Measurements from ENCODE around the gene POLE3.
A peak's percentile ranks its signal among the peaks of the same experiment; 100 is the strongest.
"Not testable (repeated sequence)": the region's sequence is repeated elsewhere in the genome, so short reads cannot be mapped to it uniquely, and the experiment has no call there.

The POLE3 gene

GRCh38 chr9:113401027-113401792, 9.3 kb downstream of the POLE3 start, which contains the start of gene ALAD:
TSS of gene ALAD (minus strand) at chr9:113401284. CDS start at chr9:113393559, 7,725 bp downstream.
- peak; percentile 100 for DNase-seq

GRCh38 chr9:113399646-113400200, 10.8 kb downstream of the POLE3 start:
- no peak for DNase-seq

- no peak for DNase-seq
Observed at GRCh38 chr9:113398796-113399195, 11.7 kb downstream of the POLE3 start.

GRCh38 chr9:113397203-113397631, 13.3 kb downstream of the POLE3 start:
- DNase-seq = no peak

- DNase-seq = no peak
Observed at GRCh38 chr9:113395000-113395861, 15.2 kb downstream of the POLE3 start.

- DNase-seq = no peak
Observed at GRCh38 chr9:113393281-113393680, 17.2 kb downstream of the POLE3 start.

- no peak for DNase-seq
Observed at GRCh38 chr9:113391917-113392316, 18.6 kb downstream of the POLE3 start.

GRCh38 chr9:113390192-113390960, 20.1 kb downstream of the POLE3 start:
- no peak for DNase-seq

GRCh38 chr9:113389451-113389850, 21.0 kb downstream of the POLE3 start:
- no peak for DNase-seq

GRCh38 chr9:113388833-113389232, 21.6 kb downstream of the POLE3 start:
- DNase-seq = no peak

- no peak for DNase-seq
Observed at GRCh38 chr9:113387560-113388230, 22.8 kb downstream of the POLE3 start.

GRCh38 chr9:113386571-113387393, 23.7 kb downstream of the POLE3 start:
- no peak for DNase-seq

GRCh38 chr9:113381909-113382411, 28.5 kb downstream of the POLE3 start:
- no peak for DNase-seq

- DNase-seq = not testable (repeated sequence)
Observed at GRCh38 chr9:113381441-113381840, 29.0 kb downstream of the POLE3 start.

GRCh38 chr9:113380869-113381378, 29.6 kb downstream of the POLE3 start:
- DNase-seq = no peak

- DNase-seq = not testable (repeated sequence)
Observed at GRCh38 chr9:113379829-113380210, 30.7 kb downstream of the POLE3 start.

GRCh38 chr9:113379094-113379828, 31.2 kb downstream of the POLE3 start:
- DNase-seq = not testable (repeated sequence)

- DNase-seq = peak; percentile 81
Observed at GRCh38 chr9:113376634-113377567, 33.6 kb downstream of the POLE3 start, which contains the start of gene HDHD3. TSS of gene HDHD3 (minus strand) at chr9:113376986. CDS start at chr9:113374354, 2,632 bp downstream.

All from activated CD8-positive, alpha-beta memory T cell treated with anti-CD3 and anti-CD28 coated beads, Interleukin-2, amount 50 U/mL, for 4 hours (primary cell).